ENCODE measurements around the gene PURA.

PURA gene

GRCh38 chr5:140159014-140159927 is 45.4 kb downstream of the PURA start:
- no peak for DNase-seq (ENCODE audit: low read depth)

DNA sequence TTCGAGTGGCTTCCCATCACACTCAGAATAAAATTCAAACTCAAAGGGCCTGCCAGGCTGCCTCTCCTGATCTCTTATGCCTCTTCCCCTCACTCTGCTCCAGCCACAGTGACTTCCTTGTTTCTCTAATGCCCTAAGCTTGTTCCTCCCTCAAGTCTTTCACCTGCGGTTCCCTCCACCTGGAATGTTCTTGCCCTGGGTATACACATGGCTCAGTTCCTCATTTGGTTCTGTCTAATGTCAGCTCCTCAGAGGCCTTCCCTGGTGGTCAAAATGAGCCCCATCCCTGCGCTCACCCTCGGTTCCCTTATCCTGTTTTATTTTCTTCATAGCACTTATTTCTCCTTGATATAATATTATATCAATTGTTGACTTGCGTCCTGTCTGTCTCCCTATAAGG is 48.4 kb downstream of the PURA start:
- DNase-seq (ENCODE audit: low read depth), result no peak

DNA sequence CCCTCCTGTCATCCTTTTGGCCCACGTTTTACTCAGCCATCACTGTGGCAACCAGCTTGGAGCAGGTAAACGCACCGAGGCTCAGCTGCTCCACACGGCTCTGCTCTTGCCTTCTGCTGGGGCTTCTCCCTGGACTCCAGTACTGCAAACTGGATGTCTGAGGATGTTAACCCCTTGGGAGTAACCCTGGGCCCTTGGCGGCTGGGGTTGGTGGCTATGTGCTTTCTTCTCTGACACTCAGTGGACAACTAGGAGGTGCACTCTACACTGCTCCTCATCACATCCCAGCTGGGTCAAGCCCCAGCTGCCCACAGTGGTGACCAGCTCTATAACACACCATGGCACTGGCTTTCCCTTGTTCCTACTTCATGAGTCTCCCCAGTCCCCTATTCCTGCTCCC is 48.9 kb downstream of the PURA start:
- no peak for DNase-seq (ENCODE audit: low read depth)

DNA sequence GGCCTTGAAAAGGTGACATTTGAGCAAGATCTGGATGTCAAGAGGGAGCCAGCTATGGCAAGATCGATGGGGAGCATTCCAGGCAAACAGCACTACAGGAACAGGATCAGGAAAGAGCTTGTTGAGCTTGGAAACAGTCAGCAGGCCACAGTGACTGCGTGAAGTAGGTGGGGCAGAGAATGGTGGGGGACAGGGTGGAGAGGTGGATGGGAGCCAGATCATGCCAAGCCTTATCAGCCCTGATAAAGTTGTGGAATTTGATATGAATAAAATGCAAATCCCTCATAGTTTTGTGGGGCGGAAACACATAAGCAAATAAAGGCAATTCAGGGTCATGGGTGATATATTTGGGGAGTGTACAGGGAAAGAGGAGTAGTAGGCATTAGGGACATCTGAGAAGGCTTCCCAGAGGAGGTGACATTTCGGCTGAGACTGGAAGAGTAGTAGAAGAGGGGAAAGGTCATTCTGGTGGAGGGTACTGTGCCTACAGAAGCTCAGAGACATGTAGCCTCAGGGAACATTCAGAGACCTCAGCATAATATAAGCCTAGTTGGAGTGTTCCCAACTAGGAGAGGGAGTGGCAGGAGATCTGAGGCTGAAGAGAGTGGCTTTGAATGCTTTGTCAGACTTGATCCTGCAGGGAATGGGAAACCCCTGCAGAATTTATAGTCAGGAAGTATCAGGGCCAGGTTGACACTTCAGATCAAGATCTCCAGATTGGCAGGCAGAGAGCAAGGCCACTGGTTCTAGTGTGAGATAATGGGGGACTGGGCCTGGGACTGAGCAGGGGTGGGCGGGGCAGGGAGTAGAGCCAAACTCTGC is 51.4 kb downstream of the PURA start:
- no peak for DNase-seq (ENCODE audit: low read depth)

GRCh38 chr5:140165923-140166270 is 52.0 kb downstream of the PURA start:
- DNase-seq (ENCODE audit: low read depth), result no peak

- DNase-seq (ENCODE audit: low read depth), result no peak
Observed at GRCh38 chr5:140166911-140167310, 53.0 kb downstream of the PURA start.

DNA sequence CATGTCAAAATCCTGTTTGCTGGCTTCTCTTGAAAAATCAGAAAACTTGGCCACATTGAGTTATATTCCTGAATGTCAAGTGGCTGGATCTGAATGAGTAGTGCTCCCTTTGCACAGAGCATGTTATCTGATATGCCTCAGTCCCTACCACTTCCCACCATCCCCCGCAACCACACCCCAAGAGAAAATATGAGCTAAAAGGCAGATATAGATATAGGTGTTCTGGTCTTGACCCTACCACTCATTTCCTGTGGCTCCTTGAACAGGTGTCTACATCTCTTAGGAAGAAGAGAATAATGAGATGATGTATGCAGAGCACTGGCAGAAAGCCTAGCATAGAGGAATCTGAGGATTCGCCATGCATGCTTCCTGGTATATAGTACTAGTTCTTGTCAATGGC is 54.5 kb downstream of the PURA start:
- DNase-seq (ENCODE audit: low read depth), result no peak

GRCh38 chr5:140169410-140169809 is 55.5 kb downstream of the PURA start:
- DNase-seq (ENCODE audit: low read depth), result no peak

- DNase-seq (ENCODE audit: low read depth), result no peak
Observed at GRCh38 chr5:140172483-140172882, 58.6 kb downstream of the PURA start.

- DNase-seq (ENCODE audit: low read depth), result no peak
Observed at GRCh38 chr5:140174014-140174413, 60.1 kb downstream of the PURA start.

- peak; percentile 88 for DNase-seq (ENCODE audit: low read depth)
Observed at GRCh38 chr5:140174465-140175366, 60.8 kb downstream of the PURA start, which contains the start of gene CYSTM1. Gene CYSTM1, plus strand, starts transcription at chr5:140175188. Its CDS starts 19,278 bp downstream, at chr5:140194466.

Data from stimulated activated CD8-positive, alpha-beta memory T cell treated with anti-CD3 and anti-CD28 coated beads, Interleukin-7, amount 100 ng/mL, for 24 hours (primary cell).